AG09319 (cell line): ENCODE measurements around the gene SERPING1.
A peak's percentile ranks its signal among the peaks of the same experiment; 100 is the strongest.

Experiments used
- DNase-seq: peaks from one replicate; pipeline ENCODE4 v3.0.0-alpha.2; 2010; ENCODE audit warnings: low read depth; ENCODE audit errors: extremely low read depth
- CTCF ChIP-seq: IDR thresholded peaks from 2 replicates; pipeline ENCODE4 v1.5.1; 2011; ENCODE audit warnings: low read depth, mild to moderate bottlenecking, inconsistent platforms, low read length, moderate library complexity

Gene SERPING1

DNA sequence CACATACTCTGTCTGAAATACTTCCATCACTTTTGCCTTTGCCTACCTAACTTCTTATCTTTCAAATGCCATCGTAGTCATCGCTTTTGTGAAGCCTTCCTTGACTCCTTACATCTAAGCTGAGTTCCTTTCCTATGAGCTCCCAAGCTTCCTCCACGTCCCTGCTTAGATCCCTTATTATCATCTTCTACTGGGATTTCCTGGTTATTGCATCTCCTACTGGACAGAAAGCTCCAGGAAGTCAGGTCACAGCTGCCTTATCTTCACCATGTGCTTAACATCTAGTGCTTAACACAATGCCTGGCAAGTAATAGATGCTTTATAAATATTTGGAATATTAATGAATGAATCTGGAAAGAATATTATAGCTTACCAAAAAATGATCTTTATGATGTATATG is 46.3 kb downstream of the SERPING1 start:
- no peak for DNase-seq
- no peak; the same call in 1 of the 2 replicates for TF ChIP-seq CTCF

- no peak for DNase-seq
- TF ChIP-seq CTCF: peak; percentile 86
Measured at GRCh38 chr11:57644748-57645688, 47.5 kb downstream of the SERPING1 start.

GRCh38 chr11:57645689-57646085 is 48.2 kb downstream of the SERPING1 start:
- no peak for TF ChIP-seq CTCF
- DNase-seq: no peak

- DNase-seq: no peak
- TF ChIP-seq CTCF: no peak
Measured at GRCh38 chr11:57646194-57646798, 48.8 kb downstream of the SERPING1 start.

- DNase-seq: no peak
- no peak for TF ChIP-seq CTCF
Measured at GRCh38 chr11:57646799-57647303, 49.4 kb downstream of the SERPING1 start.

DNA sequence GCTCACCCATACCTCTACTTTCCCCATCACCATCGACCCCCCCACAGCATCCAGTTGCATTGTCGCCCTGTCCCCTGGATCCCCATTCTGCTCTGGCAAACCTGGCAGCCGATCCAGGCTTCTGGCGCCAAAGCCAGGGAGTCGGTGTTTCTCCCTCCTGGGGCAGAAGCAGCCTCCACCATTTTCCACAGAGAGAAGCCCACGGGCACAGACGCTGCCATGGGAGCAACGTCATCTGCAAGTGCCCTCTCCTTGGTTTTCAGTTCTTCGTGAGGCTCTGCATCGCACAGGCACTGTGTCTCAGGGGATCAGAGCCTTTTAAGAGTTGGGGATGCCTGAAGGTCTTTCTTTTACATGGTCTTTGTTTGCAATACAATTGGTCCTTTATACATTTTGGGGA is 49.9 kb downstream of the SERPING1 start:
- no peak for TF ChIP-seq CTCF
- DNase-seq: no peak
